H1 (cell line): ENCODE measurements around the gene DDX1. TPM values are rescaled to one million over a fixed set of nuclear protein-coding genes. Genes with fewer than 3 reads are reported as not detected.

Experiments used
- CTCF ChIA-PET: fragments of 300-600 bp; sonication (Branson Sonifier 250); formaldehyde crosslinking; loops from one replicate; lab custom pipeline; 2021; ENCODE audit not compliant: partially characterized antibody; lab: Charles Lee
- POLR2A ChIA-PET: fragments of 300-600 bp; sonication (Branson Sonifier 250); formaldehyde crosslinking; loops from one replicate; lab custom pipeline; 2021; ENCODE audit warnings: inconsistent platforms; ENCODE audit not compliant: partially characterized antibody; lab: Charles Lee
- DNase-seq, 2 experiments: peaks; one replicate each; pipeline versions ENCODE4 v3.0.0 to v3.0.0-alpha.2; 2010 to 2022; ENCODE audit warnings: low spot score in 2 of 2, low read depth in 1 of 2, mixed read lengths in 1 of 2
- FAIRE-seq: peaks from 2 replicates; lab custom pipeline; 2011; peaks lifted over from hg19 to GRCh38; lab: Jason Lieb, UNC
- H2AFZ ChIP-seq: 2 replicates; pipeline ENCODE4 v1.8.1; 2012; ENCODE audit warnings: low read length, inconsistent platforms
- H2AK5ac ChIP-seq: 2 replicates; pipeline ENCODE4 v1.6.1; 2013; ENCODE audit warnings: low read depth, low read length
- H2BK120ac ChIP-seq: replicated peaks from 2 replicates; pipeline ENCODE3; 2013; ENCODE audit warnings: low read depth, low read length, inconsistent platforms
- H2BK12ac ChIP-seq: 2 replicates; pipeline ENCODE4 v1.6.1; 2013; ENCODE audit warnings: low read depth, low read length
- H2BK15ac ChIP-seq: 2 replicates; pipeline ENCODE4 v1.6.1; 2013; ENCODE audit warnings: low read length
- H2BK20ac ChIP-seq: 2 replicates; pipeline ENCODE4 v1.6.1; 2013; ENCODE audit warnings: low read length
- H2BK5ac ChIP-seq: 2 replicates; pipeline ENCODE4 v1.6.1; 2013; ENCODE audit warnings: low read depth, low read length
- H3K14ac ChIP-seq: 2 replicates; pipeline ENCODE4 v1.6.1; 2013; ENCODE audit warnings: inconsistent platforms; ENCODE audit not compliant: insufficient read length
- H3K18ac ChIP-seq: 2 replicates; pipeline ENCODE4 v1.6.1; 2013; ENCODE audit warnings: low read length; ENCODE audit errors: extremely low read depth
- H3K23ac ChIP-seq: 2 replicates; pipeline ENCODE4 v1.6.1; 2013; ENCODE audit warnings: inconsistent platforms; ENCODE audit not compliant: insufficient read length
- H3K23me2 ChIP-seq: 2 replicates; pipeline ENCODE4 v1.6.1; 2013; ENCODE audit warnings: low read depth, low read length
- H3K27ac ChIP-seq: 2 replicates; pipeline ENCODE4 v1.6.1; 2011; ENCODE audit warnings: low read depth, low read length, inconsistent platforms
- H3K27me3 ChIP-seq, 4 experiments: replicated peaks in 1 of 4; 1 replicate in 1 of 4; 2 replicates in 3 of 4; pipeline versions ENCODE4 v1.6.1 to v1.8.1; 2011 to 2013; ENCODE audit warnings: low read length in 3 of 4, mild to moderate bottlenecking in 3 of 4, inconsistent platforms in 2 of 4, mixed read lengths in 2 of 4, moderate library complexity in 1 of 4; ENCODE audit not compliant: control insufficient read depth in 3 of 4, insufficient read depth in 3 of 4; ENCODE audit errors: extremely low read depth in 1 of 4
- H3K36me3 ChIP-seq, 4 experiments: 2 replicates each; pipeline versions ENCODE4 v1.6.1 to v1.8.1; 2011 to 2013; ENCODE audit warnings: mild to moderate bottlenecking in 4 of 4, low read length in 3 of 4, moderate library complexity in 2 of 4, control low read depth in 1 of 4, inconsistent platforms in 1 of 4; ENCODE audit not compliant: insufficient read depth in 4 of 4, control insufficient read depth in 2 of 4
- H3K4ac ChIP-seq: replicated peaks from 2 replicates; pipeline ENCODE3; 2013; ENCODE audit warnings: low read length, low read depth, mixed read lengths, inconsistent platforms; ENCODE audit not compliant: insufficient read length
- H3K4me1 ChIP-seq, 4 experiments: replicated peaks in 1 of 4; 1 replicate in 1 of 4; 2 replicates in 3 of 4; pipeline versions ENCODE4 v1.6.1 to v1.8.1; 2011 to 2013; ENCODE audit warnings: low read length in 3 of 4, inconsistent platforms in 2 of 4, mixed read lengths in 1 of 4; ENCODE audit not compliant: insufficient read depth in 4 of 4, control insufficient read depth in 3 of 4
- H3K4me2 ChIP-seq, 2 experiments: 2 replicates each; pipeline versions ENCODE4 v1.6.1 to v1.8.1; 2011 to 2013; ENCODE audit warnings: low read depth in 2 of 2, low read length in 2 of 2, control low read depth in 1 of 2, inconsistent platforms in 1 of 2, mild to moderate bottlenecking in 1 of 2; ENCODE audit not compliant: insufficient read depth in 1 of 2
- H3K4me3 ChIP-seq, 4 experiments: fragments of 200-600, 300-600 bp in 1 of 4; sonication (generic), shearing (Covaris generic), sonication (Bioruptor Twin) in 1 of 4; 2 replicates each; pipeline versions ENCODE4 v1.5.1 to v1.8.1; 2011 to 2016; ENCODE audit warnings: low read length in 4 of 4, low read depth in 3 of 4, control low read depth in 2 of 4, inconsistent platforms in 2 of 4, mild to moderate bottlenecking in 2 of 4, mixed read lengths in 1 of 4, moderate library complexity in 1 of 4; ENCODE audit not compliant: insufficient read depth in 2 of 4; ENCODE audit errors: extremely low read depth in 1 of 4
- H3K56ac ChIP-seq: replicated peaks from 2 replicates; pipeline ENCODE3; 2013; ENCODE audit warnings: low read depth, mild to moderate bottlenecking, mixed read lengths, low read length, inconsistent platforms; ENCODE audit not compliant: insufficient read length
- H3K79me1 ChIP-seq: 2 replicates; pipeline ENCODE4 v1.6.1; 2013; ENCODE audit warnings: low read depth, low read length, control low read depth
- H3K79me2 ChIP-seq, 2 experiments: 2 replicates each; pipeline versions ENCODE4 v1.6.1 to v1.8.1; 2012 to 2013; ENCODE audit warnings: low read length in 2 of 2, mild to moderate bottlenecking in 2 of 2, inconsistent platforms in 1 of 2; ENCODE audit not compliant: insufficient read depth in 2 of 2, control insufficient read depth in 1 of 2
- H3K9ac ChIP-seq, 4 experiments: replicated peaks in 1 of 4; 1 replicate in 1 of 4; 2 replicates in 3 of 4; pipeline versions ENCODE4 v1.6.1 to v1.8.1; 2011 to 2013; ENCODE audit warnings: low read depth in 3 of 4, low read length in 3 of 4, control low read depth in 2 of 4, mild to moderate bottlenecking in 2 of 4, moderate library complexity in 2 of 4, inconsistent platforms in 1 of 4; ENCODE audit errors: extremely low read depth in 1 of 4
- H3K9me3 ChIP-seq, 2 experiments: 2 replicates each; pipeline versions ENCODE4 v1.6.1 to v1.8.1; 2012 to 2013; ENCODE audit warnings: mild to moderate bottlenecking in 2 of 2, moderate library complexity in 2 of 2, control low read depth in 1 of 2, inconsistent platforms in 1 of 2, low read depth in 1 of 2, low read length in 1 of 2, mixed read lengths in 1 of 2; ENCODE audit not compliant: insufficient read depth in 2 of 2
- H4K20me1 ChIP-seq, 2 experiments: replicated peaks in 1 of 2; 2 replicates each; pipeline versions ENCODE3 to v1.8.1; 2011 to 2013; ENCODE audit warnings: inconsistent platforms in 2 of 2, low read length in 2 of 2, mild to moderate bottlenecking in 1 of 2; ENCODE audit not compliant: insufficient read depth in 2 of 2, control insufficient read depth in 1 of 2
- H4K5ac ChIP-seq: 2 replicates; pipeline ENCODE4 v1.6.1; 2013; ENCODE audit warnings: low read length, low read depth, mixed read lengths, inconsistent platforms; ENCODE audit not compliant: insufficient read length
- H4K8ac ChIP-seq: 2 replicates; pipeline ENCODE4 v1.8.0; 2013; ENCODE audit warnings: mild to moderate bottlenecking, moderate library complexity, low read length, inconsistent platforms; ENCODE audit not compliant: insufficient read depth; ENCODE audit errors: extremely low read depth
- H4K91ac ChIP-seq: replicated peaks from 2 replicates; pipeline ENCODE3; 2013; ENCODE audit warnings: low read length, mixed read lengths, inconsistent platforms; ENCODE audit not compliant: insufficient read length
- BRCA1 ChIP-seq: IDR thresholded peaks from 2 replicates; pipeline ENCODE4 v1.6.1; 2012; ENCODE audit warnings: low read depth, low read length, improper control_type of control experiment
- CHD2 ChIP-seq: IDR thresholded peaks from 2 replicates; pipeline ENCODE4 v1.6.1; 2012; ENCODE audit warnings: low read length, improper control_type of control experiment
- EGR1 ChIP-seq: IDR thresholded peaks from 2 replicates; pipeline ENCODE4 v1.6.1; 2011; ENCODE audit warnings: low read depth, low read length, borderline replicate concordance
- EZH2 ChIP-seq: fragments of 200-600 bp; sonication (generic); IDR thresholded peaks from 2 replicates; pipeline ENCODE4 v1.7.1; 2012; ENCODE audit warnings: low read depth, mild to moderate bottlenecking, moderate library complexity, low read length, inconsistent platforms; ENCODE audit not compliant: severe bottlenecking
- GTF2F1 ChIP-seq: IDR thresholded peaks from 2 replicates; pipeline ENCODE4 v1.6.1; 2012; ENCODE audit warnings: low read depth, low read length, improper control_type of control experiment, borderline replicate concordance
- JUND ChIP-seq: IDR thresholded peaks from 2 replicates; pipeline ENCODE4 v1.6.1; 2011; ENCODE audit warnings: mild to moderate bottlenecking, improper control_type of control experiment, low read length
- RNF2 ChIP-seq: fragments of 200-900, 300-1000 bp; sonication (generic); IDR thresholded peaks from 2 replicates; pipeline ENCODE4 v1.7.1; 2016; ENCODE audit warnings: borderline replicate concordance, low read depth, mild to moderate bottlenecking, antibody characterized with exemption, low read length; ENCODE audit not compliant: poor library complexity, severe bottlenecking; ENCODE audit errors: missing control alignments
- TAF1 ChIP-seq: IDR thresholded peaks from 2 replicates; pipeline ENCODE4 v1.6.1; 2011; ENCODE audit warnings: mild to moderate bottlenecking, low read depth, low read length
- WGBS, 2 experiments: shearing (Covaris generic) in 1 of 2; methylation state at CpG; one replicate each; pipeline versions ENCODE4 v1.1.6 to v1.1.7; 2013 to 2015; ENCODE audit warnings: low lambda C conversion rate in 2 of 2, mixed read lengths in 2 of 2, inconsistent platforms in 1 of 2, low coverage in 1 of 2, missing lambda C conversion rate in 1 of 2; ENCODE audit not compliant: insufficient replicate concordance in 2 of 2, insufficient coverage in 1 of 2, insufficient read length in 1 of 2; ENCODE audit errors: extremely low coverage in 1 of 2, missing lambda C conversion rate in 1 of 2; 5-methylcytosine and 5-hydroxymethylcytosine counted together
- polyA plus RNA-seq, 7 experiments: library from polyadenylated mRNA; depleted of rRNA in 3 of 7; stranded (reverse) in 5 of 7; unstranded in 2 of 7; fragments of >200 nt in 5 of 7; fragments of 200-250 nt in 2 of 7; gene quantifications; 1 replicate in 5 of 7; 2 replicates in 1 of 7; 4 replicates in 1 of 7; pipeline versions ENCODE4 v1.2.1 to v1.2.3, GENCODE V29; 2011 to 2013; ENCODE audit warnings: missing spikeins in 2 of 7, mixed read lengths in 2 of 7
- total RNA-seq: library from RNA; stranded (reverse); fragmentation: NEBNext Ultra II Directional; extraction: Animal tissue kit (Norgen Biotek cat#: 25700); gene quantifications from 2 replicates; pipeline ENCODE4 v1.2.1, GENCODE V29; 2021
- TF ChIP-seq, protein P1 (sequence below): IDR thresholded peaks from 2 replicates; pipeline ENCODE4 v1.6.1; 2011; ENCODE audit warnings: low read length, improper control_type of control experiment

The DDX1 gene
- total and polyA plus RNA-seq, 2 of the 8 experiments (the other 6 are each of a cell fraction or from before 2014, with no cell fraction given), result 51.1 to 161 TPM

- Histone ChIP-seq H3K23ac (no peak overlapping the region), H3K4me2 (no peak overlapping the region), H3K9me3 (no peaks in the 10 kb centered on the region), H3K4ac (no peak overlapping the region), H3K79me1 (no peaks in the 10 kb centered on the region), H3K9ac (no peak overlapping the region), H2BK15ac (no peak overlapping the region), H2BK120ac (no peak overlapping the region), H4K20me1 (no peaks in the 10 kb centered on the region), H2BK20ac (no peak overlapping the region), H4K5ac (no peak overlapping the region), H3K14ac (no peak overlapping the region), H3K27ac (no peak overlapping the region), H3K79me2 (peaks cover 0 to 4% of the 10 kb centered on the region in 2 experiments; a peak in 2 of 4 replicates), H2AK5ac (no peak overlapping the region), H3K36me3 (no peaks in the 10 kb centered on the region), H4K8ac (no peak overlapping the region), H3K18ac (no peak overlapping the region), H2BK12ac (no peak overlapping the region), H3K27me3 (no peaks in the 10 kb centered on the region), H2AFZ (no peak overlapping the region), H3K4me3 (no peak overlapping the region), H3K56ac (no peak overlapping the region), H2BK5ac (no peak overlapping the region), H3K23me2 (peaks cover 3% of the 10 kb centered on the region), H3K4me1 (peaks cover 0 to 4% (median 0%) of the 10 kb centered on the region in 4 experiments; a peak in 1 of 7 replicates), H4K91ac (no peak overlapping the region)
- DNase-seq (no peak), FAIRE-seq (no peak)
- POLR2A ChIA-PET, result no interaction called here
- TF ChIP-seq, protein P1, sequence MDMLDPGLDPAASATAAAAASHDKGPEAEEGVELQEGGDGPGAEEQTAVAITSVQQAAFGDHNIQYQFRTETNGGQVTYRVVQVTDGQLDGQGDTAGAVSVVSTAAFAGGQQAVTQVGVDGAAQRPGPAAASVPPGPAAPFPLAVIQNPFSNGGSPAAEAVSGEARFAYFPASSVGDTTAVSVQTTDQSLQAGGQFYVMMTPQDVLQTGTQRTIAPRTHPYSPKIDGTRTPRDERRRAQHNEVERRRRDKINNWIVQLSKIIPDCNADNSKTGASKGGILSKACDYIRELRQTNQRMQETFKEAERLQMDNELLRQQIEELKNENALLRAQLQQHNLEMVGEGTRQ, result no peak
- TF ChIP-seq CHD2 (no peak), JUND (no peak), EZH2 (no peak), GTF2F1 (no peak), EGR1 (no peak), TAF1 (no peak), RNF2 (no peak), BRCA1 (no peak)
- CTCF ChIA-PET, result interaction anchor here (5.9 kb wide), 1 partner anchor 13 kb away, joined by 42 read pairs; no protein-coding TSS in a partner anchor
- 94% methylated on average over 3 of the region's 3 CpGs; no CpG with 5 or more reads in 1 of the 2 experiments for WGBS, 2 experiments
Measured at GRCh38 chr2:15565392-15565791, 26.3 kb upstream of the DDX1 start.
